Stimulated activated CD8-positive, alpha-beta memory T cell treated with anti-CD3 and anti-CD28 coated beads, Interleukin-15, amount 100 ng/mL, for 1 hour (primary cell): ENCODE results near the gene LCK.
"Not testable (repeated sequence)": the region's sequence is repeated elsewhere in the genome, so short reads cannot be mapped to it uniquely, and the experiment has no call there.

ENCODE experiments used
- DNase-seq: peaks from one replicate; pipeline ENCODE4 v3.0.0-alpha.2; 2020; ENCODE audit warnings: low read depth

The LCK gene

DNA sequence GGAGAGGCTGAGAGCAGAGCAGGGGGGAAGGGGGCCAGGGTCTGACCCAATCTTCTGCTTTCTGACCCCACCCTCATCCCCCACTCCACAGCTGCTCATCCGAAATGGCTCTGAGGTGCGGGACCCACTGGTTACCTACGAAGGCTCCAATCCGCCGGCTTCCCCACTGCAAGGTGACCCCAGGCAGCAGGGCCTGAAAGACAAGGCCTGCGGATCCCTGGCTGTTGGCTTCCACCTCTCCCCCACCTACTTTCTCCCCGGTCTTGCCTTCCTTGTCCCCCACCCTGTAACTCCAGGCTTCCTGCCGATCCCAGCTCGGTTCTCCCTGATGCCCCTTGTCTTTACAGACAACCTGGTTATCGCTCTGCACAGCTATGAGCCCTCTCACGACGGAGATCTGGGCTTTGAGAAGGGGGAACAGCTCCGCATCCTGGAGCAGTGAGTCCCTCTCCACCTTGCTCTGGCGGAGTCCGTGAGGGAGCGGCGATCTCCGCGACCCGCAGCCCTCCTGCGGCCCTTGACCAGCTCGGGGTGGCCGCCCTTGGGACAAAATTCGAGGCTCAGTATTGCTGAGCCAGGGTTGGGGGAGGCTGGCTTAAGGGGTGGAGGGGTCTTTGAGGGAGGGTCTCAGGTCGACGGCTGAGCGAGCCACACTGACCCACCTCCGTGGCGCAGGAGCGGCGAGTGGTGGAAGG is 23.7 kb downstream of the LCK start:
- no peak for DNase-seq

DNA sequence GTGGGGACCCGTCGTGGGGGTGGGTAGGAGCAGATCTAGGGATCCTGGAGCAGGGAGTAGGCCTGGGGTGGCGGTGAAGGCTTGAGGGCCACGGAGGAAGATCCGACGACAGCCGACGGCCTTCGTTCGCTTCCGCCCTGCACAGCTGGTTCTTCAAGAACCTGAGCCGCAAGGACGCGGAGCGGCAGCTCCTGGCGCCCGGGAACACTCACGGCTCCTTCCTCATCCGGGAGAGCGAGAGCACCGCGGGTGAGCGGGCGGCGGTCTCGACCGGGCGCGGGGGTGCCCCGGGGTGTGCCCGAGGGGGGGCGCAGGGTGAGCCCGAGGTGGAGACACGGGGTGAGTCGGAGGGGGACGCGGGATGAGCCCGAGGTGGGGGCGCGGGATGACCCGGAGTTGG is 24.4 kb downstream of the LCK start:
- no peak for DNase-seq

DNA sequence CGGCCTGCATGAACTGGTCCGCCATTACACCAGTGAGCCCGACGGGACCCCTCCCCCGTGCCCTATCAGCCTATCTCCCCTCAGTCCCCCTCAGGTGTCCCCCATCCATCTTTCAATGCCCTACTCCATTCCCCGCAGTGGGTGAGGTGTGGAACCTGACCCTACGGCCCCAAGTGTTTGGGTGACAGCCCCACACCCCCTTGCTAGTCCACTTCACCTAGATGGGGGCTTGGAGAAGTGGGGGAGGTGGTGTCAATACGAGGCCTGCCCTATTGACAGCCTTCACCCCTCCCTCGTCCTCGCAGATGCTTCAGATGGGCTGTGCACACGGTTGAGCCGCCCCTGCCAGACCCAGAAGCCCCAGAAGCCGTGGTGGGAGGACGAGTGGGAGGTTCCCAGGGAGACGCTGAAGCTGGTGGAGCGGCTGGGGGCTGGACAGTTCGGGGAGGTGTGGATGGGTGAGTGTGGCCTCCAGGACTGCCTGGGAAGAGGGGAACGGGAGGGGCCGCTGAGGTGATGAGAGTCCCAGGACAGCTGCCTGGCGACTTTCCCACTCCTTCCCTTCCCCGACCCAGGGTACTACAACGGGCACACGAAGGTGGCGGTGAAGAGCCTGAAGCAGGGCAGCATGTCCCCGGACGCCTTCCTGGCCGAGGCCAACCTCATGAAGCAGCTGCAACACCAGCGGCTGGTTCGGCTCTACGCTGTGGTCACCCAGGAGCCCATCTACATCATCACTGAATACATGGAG is 25.1 kb downstream of the LCK start:
- no peak for DNase-seq

DNA sequence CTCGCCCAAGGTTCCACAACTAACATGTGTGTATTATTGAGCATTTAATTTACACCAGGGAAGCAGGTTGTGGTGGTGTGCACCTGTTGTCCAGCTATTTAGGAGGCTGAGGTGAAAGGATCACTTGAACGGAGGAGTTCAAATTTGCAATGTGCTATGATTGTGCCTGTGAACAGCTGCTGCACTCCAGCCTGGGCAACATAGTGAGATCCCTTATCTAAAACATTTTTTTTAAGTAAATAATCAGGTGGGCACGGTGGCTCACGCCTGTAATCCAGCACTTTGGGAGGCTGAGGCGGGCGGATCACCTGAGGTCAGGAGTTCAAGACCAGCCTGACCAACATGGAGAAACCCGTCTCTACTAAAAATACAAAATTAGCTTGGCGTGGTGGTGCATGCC is 33.7 kb downstream of the LCK start:
- DNase-seq = not testable (repeated sequence)

DNA sequence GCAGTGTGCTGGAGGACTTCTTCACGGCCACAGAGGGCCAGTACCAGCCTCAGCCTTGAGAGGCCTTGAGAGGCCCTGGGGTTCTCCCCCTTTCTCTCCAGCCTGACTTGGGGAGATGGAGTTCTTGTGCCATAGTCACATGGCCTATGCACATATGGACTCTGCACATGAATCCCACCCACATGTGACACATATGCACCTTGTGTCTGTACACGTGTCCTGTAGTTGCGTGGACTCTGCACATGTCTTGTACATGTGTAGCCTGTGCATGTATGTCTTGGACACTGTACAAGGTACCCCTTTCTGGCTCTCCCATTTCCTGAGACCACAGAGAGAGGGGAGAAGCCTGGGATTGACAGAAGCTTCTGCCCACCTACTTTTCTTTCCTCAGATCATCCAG is 34.6 kb downstream of the LCK start:
- DNase-seq = no peak

DNA sequence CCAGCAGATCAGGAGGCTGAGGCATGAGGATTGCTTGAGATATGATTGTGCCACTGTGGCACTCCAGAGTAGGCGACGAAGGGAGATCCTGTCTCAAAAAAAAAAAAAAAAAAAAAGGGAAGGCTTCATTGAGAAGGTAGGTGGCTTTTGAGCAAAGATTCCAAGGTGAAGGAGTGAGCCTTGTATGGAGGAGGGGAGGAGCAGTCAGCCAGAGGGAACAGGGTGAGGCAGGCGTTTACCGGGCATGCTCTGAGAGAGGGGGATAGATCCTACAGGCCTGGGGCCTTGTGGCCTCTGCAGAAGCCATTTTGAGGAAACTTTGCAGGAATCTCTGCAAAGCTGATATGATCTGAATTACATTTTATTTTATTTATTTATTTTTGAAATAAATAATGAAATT is 35.7 kb downstream of the LCK start:
- no peak for DNase-seq

DNA sequence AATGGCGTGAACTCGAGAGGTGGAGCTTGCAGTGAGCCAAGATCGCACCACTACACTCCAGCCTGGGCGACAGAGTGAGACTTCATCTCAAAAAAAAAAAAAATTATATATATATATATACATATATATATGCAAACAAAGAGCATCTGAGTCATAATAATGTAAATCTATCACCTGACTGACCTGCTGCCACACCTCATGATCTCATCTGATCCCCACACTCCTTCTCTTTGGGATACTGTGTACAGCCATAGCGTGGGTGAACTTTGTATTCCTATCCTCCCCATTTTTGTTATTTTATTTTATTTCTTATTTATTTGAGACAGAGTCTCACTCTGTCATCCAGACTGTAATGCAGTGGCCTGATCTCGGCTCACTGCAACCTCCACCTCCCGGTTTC is 38.2 kb downstream of the LCK start:
- no peak for DNase-seq

DNA sequence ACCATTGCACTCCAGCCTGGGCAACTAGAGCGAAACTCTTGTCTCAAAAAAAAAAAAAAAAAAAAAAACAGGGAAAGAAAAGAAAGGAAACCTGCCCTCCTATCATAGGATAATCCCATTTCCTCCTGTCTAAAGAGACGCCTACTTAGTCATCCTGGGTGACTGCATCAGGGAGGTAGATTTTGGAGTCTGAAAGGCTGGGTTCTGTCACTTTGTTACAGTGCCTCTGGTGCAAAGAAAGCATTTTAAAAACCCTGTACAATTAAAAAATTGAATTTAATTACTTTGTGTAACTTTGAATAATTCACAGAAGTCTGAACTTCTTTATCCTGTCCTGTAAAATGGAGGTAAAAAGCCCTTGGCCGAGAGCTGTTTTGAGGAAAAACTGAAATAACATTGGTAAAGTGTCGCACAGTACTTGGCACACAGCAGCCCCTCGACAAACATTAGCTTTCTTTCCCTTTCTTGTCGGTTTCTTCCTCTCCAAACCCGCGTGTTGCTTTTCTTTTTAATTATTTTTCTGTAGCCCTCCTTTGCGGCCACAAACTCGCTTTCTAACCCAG is 40.2 kb downstream of the LCK start:
- no peak for DNase-seq

DNA sequence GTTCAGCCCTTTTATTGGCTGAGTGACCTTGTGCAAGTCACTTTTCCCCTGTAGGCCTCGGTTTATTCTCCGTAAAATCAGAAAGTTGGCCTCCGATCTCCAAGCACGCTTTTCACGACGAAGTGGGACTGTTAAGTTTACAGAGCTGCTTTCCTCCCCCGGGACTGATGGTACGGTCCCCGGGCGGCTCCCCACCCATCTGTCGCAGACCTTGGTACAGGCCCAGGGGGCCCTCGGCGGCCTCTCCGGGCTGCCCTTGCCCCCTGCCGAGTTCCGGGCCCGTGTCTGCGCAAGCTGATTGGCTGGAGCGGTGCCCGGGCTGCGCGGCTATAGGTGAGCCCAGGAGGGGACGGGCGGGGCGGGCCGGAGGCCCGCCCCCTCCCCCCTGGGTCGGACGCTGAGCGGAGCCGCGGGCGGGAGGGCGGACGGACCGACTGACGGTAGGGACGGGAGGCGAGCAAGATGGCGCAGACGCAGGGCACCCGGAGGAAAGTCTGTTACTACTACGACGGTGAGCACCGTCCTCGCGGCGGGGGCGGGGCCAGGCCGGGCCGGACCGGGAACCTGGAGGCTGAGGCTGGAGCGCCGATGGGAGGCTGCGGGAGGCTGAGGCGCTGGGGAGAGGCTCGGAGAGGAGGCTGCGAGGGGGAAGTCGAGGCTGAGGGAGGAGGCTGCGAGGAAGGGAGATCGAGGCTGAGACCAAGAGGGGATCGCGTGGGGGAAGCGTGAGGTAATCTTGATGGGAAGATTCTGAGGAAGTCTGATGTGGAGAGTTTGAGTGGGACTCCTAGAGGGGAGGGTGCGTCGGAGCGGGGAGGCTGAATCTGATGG is 40.9 kb downstream of the LCK start, which contains the start of gene HDAC1:
Gene HDAC1, plus strand, starts transcription at position 376 of the 831 bp plus-strand sequence. Its CDS starts 87 bp downstream, at position 463.
- DNase-seq = peak; percentile 89

DNA sequence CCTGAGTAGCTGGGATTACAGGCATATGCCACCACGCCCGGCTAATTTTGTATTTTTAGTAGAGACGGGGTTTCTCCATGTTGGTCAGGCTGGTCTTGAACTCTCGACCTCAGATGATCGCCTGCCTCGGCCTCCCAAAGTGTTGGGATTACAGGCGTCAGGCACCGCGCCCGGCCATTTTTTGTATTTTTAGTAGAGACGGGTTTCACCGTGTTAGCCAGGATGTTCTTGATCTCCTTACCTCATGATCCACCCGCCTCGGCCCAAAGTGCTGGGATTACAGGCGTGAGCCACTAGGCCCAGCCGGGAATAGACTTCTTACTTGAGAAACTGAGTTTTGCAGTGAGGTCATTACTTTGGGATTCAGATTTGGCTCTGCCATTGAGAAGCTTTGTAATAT is 47.1 kb downstream of the LCK start:
- not testable (repeated sequence) for DNase-seq

DNA sequence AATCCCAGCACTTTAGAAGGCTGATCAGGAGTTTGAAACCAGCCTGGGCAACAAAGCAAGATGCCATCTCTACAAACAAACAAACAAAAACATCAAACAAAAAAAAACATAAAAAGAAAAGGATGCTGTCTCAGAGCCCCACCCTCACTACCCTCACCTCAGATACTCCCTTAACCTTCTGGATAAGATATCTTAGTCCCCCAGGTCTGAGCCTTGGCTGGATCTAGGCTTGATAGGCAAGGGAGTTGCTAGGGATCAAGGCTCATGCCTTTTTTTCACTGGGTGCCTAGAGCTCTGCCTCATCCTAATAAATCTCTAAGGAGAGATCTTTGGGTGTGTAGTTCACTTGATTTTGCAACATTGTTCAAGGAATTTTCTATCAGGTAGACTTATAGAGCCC is 48.3 kb downstream of the LCK start:
- no peak for DNase-seq

DNA sequence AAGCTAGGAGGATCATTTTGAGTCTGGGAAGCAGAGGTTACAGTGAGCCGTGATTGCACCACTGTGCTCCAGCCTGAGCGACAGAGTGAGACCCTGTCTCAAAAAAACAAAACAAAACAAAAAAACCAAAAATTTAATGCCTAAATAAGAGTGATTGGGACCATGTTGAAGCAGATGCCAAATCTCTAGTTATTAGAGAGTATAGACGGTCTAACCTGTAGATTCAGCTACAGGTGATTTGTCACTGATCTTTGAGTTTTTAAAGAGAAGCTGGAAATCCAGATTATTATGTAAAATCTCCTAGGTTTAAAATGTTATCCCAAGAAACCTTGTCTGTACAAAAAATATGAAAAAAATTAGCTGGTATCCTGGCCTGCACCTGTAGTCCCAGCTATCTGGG is 52.3 kb downstream of the LCK start:
- DNase-seq = no peak

DNA sequence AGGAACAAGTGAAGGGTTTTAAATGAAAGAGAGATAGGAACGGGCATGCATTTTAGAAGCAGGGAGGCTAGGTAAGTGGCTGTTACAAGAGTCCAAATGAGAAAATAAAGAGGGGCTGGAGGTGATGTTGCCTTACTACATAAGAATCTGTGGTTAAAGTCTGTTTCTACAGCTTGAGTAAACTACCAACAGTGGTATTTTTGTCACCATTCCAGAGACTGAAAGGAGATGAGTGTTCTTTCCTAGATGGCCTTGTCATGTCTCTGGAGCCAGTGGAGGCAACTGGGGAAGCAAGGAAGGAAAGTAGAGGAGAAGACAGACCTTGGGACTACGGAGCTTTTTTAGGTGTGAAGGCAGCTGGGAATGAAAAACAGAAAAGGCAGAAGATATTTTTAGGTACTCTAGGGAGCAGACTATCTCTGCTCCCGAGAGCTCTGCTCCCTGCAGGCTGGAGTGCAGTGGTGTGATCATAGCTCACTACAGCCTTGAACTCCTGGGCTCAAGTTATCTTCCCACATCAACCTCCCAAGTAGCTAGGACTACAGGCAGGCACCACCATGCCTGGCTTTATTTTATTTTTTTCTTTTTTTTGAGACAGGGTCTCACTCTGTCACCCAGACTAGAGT is 53.0 kb downstream of the LCK start:
- DNase-seq = no peak

DNA sequence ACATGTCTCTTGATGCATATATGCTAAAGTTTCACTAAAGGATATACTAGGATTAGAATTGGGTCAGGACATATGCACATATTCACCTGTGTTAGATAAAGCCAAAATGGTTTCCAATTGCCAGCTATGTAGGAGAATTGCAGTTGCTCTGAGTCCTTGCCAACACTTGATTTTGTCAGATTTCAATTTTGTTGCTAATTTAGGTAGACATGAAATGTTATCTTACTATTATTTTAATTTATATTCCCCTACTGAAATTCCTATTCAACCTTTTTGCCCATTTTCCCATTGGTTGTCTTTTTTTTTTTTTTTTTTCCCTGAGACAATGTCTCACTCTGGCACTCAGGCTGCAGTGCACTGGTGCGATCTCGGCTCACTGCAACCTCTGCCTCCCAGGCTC is 54.2 kb downstream of the LCK start:
- no peak for DNase-seq

DNA sequence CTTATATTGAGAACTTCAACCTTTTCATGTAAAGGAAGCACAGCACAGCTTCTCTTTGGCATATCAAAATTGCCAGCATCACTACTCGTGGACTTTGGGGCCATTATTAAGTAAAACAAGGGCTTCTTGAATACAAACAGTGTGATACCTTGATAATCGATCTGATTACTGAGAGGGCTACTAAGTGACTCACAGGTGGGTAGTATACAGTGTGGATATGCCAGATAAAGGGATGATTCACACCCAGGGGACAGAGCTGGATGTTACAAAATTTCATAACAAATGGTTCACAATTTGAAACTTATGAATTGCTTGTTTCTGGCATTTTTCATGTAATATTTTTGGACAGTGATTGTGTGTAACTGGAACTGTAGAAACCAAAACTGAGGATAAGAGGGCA is 56.3 kb downstream of the LCK start:
- no peak for DNase-seq

DNA sequence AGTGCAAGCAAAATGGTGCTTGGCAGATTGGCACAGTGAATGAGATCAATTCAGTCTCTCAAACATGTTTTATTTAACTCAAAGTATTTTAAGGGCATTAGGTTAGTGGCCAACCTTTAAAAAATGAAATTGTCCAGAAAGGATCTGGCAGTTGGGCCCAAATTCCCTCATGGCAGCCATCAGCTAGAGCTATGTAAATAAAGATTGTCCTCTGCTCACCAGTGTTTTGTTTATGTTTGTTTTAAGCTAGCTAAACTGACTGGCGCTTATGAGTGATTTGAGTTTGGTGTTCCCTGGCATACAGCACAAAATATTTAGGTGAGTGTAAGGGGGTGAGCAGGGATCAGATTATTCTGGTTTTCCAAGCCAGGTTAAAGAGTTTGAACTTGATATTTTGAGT is 58.9 kb downstream of the LCK start:
- DNase-seq = no peak

DNA sequence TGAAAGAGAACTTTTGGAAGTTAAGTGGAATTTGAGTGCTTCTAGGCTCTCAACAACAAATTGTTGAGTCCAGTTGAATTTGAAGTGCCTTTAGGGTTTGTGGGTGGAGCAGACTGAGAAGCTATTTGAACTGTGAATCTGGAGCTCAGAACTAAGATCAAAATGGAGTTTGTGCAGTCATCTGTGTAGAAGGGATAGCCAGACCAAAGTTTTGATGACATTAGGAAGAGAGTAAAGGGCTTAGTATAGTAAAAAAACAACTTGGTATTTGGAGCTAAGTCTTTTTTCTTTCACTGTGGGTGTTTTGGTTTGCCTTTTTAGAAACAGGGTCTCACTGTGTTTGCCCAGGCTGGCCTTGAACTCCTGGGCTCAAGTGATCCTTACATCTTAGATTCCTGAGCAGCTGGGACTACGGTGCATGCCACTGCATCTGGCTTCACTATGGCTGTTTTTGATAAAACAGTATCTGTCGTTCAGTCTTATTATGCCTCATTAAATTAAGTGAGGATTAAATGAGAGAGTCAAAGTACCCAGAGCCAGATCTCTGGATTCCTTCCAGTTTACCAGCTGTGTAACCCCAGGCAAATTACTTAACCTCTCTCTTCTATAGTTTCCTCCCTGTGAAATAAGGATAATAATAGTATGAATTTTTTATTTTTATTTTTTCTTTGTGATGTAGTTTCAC is 60.8 kb downstream of the LCK start:
- DNase-seq = no peak

DNA sequence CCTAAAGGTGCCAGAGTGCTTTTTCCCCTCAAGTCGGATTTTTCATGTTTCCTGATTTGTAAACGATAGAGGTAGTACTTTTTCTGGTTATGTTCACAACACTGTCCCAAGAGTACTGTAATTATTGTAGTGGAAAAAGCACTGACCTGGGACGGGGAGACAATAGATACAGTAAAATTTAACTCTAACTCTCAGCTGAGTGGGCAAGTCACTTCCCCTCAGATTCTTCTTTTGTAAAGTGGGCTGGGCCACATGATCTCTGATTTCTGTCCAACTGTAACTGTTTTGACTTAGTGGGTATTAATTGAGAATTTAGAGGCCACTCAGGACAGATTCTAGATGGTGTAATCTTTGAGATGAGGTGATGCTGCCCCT is 65.8 kb downstream of the LCK start:
- no peak for DNase-seq

DNA sequence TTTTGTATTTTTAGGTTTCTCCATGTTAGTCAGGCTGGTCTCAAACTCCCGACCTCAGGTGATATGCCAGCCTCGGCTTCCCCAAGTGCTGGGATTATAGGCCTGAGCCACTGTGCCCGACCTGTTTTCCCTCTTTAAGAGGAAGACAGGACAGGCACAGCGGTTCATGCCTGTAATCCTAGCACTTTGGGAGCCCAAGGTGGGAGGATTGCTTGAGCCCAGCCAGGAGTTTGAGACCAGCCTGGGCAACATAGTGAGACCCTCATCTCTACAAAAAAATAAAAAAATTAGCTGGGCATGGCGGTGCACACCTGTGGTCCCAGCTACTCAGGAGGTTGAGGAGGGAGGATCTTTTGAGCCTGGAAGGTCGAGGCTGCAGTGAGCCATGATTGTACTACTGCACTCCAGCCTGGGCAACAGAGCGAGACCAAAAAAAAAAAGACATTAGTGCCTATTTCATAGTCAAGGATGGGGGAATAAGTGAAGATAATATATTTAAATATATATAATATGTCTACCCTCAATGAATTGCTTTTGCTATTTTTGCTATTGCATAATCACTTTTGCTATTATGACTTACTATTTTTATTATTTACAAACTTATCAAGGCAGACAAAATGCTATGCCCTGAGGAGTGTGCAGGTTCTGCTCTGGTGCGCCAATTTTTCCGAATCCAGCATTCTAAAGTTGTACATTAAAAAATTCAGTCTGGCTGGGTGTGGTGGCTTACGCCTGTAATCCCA is 67.2 kb downstream of the LCK start:
- no peak for DNase-seq

DNA sequence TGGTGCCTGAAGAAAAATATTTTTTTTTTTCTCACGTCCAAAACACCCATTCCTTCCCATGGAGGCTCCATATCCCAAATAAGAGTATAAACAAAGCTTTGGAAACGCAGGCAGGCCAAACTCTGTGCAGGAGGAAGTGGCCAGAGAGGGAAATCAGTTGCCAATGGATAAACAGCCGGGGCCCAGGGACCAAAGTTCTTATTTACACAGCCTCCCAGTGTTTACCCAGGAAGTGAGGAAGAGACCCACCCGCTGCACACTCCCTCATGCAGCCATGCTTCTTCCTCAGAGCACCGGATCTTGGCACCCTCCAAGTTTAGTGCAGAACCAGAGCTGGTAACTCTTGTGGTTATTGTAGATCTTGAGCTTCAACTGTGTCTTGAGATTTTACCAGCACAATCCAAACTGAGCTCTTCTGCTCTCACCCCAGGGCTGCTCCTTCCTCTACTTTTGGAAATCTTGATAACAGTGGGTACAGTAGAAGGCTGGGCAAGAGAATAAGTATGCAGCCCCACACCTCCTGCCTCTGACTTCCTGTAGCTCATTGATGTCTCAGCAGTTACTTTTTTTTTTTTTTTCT is 70.7 kb downstream of the LCK start:
- no peak for DNase-seq
